Breast epithelium (tissue), 3 donors: ENCODE results near the gene TMEM54.

Experiments used
- POLR2A ChIP-seq: fragments of 450-650 bp; IDR thresholded peaks from one replicate; pipeline ENCODE4 v1.6.1; 2016; ENCODE audit warnings: antibody characterized with exemption, mild to moderate bottlenecking, moderate library complexity
- TF ChIP-seq, protein P1 (sequence below), 3 donors: fragments of 450-650 bp; IDR thresholded peaks; one replicate each; pipeline ENCODE4 v1.5.1; 2016 to 2017; ENCODE audit warnings: antibody characterized with exemption in 3 of 3, mild to moderate bottlenecking in 3 of 3, moderate library complexity in 3 of 3

DNA sequence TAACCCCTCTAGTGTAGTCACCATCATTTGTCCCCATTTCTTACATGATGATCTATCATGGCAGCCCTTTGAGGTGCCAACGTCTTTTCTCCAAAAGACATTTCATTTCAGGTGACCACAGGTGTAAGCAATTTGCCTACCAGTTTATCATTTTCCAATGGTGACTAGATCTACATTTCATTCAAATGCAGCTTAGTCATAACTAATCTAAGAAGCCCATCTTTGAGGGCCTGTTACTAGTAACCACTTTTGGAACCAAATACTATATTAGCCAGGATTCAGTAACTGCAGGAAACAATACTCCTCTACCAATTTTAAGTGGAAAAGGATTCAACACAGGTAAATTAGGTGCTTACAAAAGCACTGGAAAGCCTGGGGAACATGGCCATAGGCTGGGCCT, 30.6 kb upstream of the TMEM54 start:
- TF ChIP-seq, protein P1, sequence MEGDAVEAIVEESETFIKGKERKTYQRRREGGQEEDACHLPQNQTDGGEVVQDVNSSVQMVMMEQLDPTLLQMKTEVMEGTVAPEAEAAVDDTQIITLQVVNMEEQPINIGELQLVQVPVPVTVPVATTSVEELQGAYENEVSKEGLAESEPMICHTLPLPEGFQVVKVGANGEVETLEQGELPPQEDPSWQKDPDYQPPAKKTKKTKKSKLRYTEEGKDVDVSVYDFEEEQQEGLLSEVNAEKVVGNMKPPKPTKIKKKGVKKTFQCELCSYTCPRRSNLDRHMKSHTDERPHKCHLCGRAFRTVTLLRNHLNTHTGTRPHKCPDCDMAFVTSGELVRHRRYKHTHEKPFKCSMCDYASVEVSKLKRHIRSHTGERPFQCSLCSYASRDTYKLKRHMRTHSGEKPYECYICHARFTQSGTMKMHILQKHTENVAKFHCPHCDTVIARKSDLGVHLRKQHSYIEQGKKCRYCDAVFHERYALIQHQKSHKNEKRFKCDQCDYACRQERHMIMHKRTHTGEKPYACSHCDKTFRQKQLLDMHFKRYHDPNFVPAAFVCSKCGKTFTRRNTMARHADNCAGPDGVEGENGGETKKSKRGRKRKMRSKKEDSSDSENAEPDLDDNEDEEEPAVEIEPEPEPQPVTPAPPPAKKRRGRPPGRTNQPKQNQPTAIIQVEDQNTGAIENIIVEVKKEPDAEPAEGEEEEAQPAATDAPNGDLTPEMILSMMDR (IDR thresholded peaks at IDR 0.05) = no peak
- no peak for TF ChIP-seq POLR2A
